Smooth muscle cell of the brain vasculature (primary cell): Measurements from ENCODE around the gene WNT2.
"Not testable (repeated sequence)": the region's sequence is repeated elsewhere in the genome, so short reads cannot be mapped to it uniquely, and the experiment has no call there.

Experiments
- DNase-seq: peaks from one replicate; pipeline ENCODE4 v3.0.0-alpha.2; 2012; ENCODE audit warnings: low read depth, low spot score

The WNT2 gene

DNA sequence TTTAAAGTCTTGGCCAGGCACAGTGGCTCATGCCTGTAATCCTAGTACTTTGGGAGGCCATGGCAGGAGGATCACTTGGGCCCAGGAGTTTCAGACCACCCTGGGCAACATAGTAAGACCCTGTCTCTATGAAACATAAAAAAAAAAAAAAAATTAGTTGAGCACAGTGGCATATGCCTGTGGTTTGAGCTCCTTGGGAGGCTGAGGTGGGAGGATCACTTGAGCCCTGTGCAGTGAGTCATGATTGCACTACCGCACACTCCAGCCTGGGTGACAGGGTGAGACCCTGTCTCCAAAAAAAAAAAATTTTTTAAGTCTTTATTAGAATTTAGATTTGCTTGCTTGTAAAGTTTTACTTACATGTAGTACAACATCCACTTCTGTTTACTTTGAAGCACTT, 14.0 kb downstream of the WNT2 start:
- no peak for DNase-seq

DNA sequence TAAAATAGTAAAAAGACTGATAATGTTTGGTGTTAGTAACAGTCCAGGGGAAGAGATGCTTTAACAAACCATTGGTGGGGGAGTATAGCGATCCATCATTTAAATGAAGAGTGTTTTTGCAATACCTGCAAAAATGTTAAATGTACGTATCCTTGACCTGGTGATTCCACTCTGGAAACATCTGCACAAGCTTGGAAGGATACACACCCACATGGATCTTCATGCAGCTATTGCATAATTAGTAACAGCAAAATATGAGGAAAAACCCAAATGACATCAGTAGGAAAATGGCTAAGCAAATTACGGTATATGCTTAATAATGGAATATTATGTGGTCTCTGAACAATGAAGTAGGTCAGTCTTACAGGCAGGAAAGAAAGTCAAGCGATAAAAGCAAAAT, 20.5 kb downstream of the WNT2 start:
- DNase-seq = no peak

DNA sequence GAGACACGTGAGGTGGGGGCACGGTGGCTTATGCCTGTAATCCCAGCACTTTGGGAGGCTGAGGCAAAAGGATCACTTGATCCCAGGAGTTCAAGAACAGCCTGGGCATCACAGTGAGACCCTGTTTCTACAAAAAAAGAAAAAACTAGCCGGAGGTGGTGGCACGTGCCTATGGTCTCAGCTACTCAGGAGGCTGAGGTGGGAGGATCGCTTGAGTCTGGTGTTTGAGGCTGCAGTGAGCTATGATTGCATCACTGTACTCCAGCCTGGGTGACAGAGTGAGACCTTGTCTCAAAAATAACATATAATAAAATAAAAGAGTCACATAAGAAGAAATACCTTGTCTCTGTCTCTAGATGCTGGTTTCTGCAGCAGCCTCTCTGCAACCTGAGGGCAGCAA, 22.4 kb downstream of the WNT2 start:
- not testable (repeated sequence) for DNase-seq

DNA sequence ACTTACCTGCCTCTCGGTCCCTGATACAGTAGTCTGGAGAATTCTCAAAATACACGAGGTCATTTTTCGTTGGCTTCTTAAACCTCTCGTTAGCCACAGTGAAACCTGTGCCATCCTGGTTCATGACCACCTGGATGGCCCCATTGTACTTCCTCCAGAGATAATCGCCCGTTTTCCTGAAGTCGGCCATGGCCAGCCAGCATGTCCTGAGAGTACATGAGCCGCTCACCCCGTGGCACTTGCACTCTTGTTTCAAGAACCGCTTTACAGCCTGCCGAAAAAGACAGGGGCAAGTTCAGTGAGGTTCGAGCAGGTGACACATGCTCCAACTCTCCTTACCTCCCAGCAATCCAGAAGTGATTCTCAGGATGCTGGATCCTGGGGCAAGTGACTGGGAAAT, 25.3 kb downstream of the WNT2 start:
- no peak for DNase-seq

DNA sequence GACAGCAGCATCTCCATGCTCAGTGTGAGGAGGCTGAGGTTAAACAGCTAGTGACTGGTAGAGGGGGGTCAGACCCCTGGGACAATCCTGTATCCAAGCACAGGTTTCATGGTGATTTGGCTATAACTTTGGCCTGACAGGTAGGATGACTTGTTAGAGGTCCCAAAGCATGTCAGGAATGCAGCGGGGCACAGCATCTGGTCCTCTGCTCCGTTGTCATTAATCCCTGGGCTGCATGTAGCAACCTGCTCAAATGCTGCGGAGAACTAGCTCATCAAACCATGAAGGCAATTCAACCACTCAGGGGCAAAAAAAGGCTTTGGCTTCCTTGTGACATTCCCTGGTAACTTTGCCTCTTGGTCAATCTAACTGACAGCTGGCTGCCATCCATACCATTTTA, 26.8 kb downstream of the WNT2 start:
- DNase-seq = no peak

DNA sequence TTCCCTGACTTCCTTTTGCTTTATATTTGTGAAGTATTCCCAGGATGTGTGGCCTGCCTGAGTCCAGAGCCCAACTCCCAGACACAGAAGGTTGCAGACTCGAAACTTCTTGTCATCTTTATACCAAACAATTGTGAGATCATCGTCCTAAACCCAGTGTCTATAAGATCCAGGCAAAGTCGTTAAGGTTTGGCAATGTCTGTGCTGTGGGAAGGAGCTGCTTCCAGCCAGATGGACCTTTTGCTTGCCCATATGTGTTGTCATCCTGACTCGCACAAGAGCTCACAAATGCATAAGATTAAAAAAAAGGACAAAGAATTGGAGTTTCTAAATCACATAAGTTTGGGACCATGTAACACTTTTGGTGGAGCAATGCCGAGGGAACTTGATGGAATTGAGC, 37.0 kb downstream of the WNT2 start:
- no peak for DNase-seq

DNA sequence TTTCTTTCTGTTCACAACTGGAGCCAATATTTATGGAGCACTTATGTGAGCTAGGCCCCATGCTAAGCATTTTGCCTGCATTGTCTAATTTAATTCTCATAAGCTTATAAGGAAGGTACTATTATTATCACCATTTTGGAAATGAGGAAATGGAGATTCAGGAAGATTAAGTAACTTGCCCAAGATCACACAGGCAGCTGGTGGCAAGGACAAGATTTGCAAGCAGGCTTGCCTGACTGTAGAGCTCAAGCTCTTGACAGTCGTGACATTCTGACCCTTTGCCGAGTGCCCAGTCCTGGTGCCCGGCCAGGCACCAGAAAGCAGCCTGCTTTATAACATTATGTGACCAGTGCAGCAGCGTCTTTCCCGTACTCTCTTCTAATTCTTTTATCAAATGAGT, 38.2 kb downstream of the WNT2 start:
- no peak for DNase-seq

DNA sequence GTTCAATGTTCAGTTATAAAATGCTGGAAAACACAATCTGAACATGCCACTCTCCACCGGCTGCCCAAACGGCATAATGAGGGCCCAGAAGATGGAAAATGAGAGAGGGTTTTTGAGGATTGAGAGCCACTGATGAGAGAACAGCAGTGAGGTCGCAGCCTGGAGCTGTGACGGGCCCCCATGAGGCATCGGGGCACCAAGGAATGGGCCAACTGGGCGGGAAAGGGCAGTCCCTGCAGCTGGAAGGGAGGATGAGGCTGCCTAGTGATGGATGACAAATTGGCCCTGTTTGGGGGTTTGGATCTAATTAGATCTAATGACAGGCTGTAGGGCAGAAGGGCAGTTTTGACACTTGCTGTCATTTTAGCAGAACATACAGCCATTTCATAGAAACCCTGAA, 39.1 kb downstream of the WNT2 start:
- DNase-seq = no peak

DNA sequence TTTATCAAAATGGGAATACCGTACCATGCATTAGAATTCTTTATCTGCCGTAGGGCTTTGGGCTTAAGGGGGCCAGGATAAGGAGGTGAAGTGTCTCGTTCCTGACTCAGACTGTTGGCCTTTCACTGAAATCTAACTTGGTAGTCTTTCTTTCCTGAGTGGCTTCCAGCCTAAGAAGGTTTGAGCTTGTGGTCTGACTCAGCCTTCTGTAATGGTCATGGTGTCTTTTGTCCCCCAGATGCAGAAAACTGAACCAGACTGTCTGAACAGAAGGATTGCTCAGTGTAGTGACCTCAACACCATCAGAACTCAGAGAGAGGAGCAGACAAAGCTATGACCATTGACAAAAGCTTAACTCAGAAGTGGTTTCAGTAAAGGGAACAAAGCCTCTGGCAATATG, 39.5 kb downstream of the WNT2 start:
- DNase-seq = no peak

DNA sequence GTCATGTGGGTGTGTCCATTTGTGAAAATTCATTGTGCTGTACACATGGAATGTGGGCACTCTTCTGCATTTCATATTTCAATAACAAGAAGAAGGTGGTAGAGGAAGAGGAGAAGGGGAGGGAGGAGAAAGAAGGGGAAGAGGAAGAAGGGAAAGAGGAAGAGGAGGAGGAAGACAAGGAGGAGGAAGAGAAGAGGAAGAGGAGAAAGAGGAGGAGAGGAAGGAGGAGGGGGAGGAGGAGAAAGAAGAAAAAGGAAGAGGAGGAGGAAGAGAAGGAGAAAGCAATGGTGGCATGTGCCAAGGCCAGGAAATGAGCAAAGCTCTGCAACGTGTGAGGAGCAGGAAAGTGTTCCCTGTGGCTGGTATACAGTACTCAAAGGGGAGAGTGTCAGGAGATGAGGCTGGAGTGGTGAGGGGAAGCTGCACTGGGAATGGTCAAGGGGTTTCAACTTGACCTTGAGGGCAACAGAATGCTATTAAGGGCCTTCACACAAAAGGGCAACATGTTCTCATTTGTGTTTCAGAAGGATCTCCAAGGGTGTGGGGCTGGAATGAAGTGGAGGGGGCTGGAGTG, 40.5 kb downstream of the WNT2 start:
- no peak for DNase-seq

DNA sequence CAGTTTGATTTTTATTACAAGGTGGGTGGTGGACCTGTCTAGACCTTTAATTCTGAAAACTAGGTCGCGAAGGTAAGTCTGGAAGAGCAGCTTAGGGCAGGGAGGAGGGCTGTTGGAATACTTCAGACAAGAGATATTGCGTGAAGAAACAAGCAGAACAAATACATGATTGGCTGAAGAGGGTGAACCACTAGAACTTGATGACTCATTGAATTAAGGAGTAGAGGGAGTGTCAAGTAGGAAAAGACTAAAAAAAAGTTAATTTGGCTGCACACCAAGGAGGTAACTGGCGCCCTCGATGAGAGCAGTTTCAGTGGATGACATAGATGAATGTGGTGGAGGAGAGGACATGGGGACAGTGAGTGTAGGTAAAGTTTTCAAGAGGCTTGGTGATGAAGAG, 41.3 kb downstream of the WNT2 start:
- DNase-seq = no peak

DNA sequence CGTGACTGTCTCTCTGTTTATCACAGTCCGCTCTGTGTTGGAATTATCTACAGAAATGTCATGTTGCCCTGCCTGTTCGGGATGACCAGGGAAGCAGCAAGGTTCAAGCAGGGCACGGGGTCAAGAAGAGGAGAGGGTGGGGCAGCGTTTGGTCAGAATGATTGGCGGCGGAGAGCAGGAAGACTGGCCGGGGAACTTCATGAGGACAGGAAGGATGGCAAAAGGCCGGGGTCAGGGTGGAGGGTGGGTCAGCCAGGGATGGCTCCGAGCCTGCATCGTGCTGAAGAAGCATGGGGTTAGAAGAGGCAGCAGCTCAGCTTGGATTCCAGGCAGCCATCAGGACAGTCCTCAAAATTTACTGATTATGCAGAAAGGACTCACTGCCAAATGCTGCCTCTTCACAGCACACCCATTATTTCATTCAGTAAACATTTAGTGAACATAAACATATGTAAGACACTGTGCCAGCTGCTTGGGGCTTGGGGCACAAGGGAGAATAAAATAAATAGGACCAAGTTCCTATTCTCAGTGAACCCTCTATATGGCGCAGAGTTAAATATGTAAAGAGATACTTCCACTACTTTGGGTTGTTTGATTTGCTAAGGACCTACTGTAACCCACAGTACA, 42.8 kb downstream of the WNT2 start:
- DNase-seq = no peak

DNA sequence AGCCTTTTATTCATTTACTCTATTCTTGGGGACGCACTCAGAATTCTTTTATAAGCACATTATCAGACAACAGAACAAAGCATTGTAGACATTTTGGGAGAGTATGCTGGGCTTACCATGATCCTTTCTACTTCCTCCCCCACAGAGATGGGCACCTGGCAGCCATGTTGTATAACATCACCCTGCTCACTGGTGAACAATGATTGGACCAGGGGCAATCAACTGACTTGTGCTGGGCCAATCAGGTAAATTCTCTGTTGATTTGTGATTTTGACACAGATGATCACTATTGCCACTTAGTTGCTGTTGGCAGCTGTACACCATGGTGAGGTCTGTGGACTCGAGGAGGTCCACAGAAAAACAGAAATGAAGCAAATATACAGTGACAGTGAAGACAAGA, 43.7 kb downstream of the WNT2 start:
- DNase-seq = no peak

DNA sequence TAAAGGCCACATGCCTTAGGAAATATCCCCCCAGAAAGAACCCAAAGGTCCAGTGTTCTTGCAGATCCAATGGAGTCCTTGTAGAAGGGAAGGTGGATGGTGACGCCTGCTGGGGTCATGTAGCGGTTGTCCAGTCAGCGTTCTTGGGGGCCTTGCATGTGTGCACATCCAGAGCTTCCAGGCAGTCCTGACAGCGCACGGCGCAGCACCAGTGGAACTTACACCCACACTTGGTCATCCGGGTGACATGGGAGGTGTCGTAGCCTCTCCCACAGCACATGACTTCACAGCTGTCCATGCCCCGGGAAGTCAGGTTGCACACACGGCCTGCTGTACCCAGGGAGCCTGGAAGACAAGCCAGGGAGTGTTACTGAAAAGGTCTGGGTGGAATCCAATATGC, 44.8 kb downstream of the WNT2 start:
- no peak for DNase-seq

DNA sequence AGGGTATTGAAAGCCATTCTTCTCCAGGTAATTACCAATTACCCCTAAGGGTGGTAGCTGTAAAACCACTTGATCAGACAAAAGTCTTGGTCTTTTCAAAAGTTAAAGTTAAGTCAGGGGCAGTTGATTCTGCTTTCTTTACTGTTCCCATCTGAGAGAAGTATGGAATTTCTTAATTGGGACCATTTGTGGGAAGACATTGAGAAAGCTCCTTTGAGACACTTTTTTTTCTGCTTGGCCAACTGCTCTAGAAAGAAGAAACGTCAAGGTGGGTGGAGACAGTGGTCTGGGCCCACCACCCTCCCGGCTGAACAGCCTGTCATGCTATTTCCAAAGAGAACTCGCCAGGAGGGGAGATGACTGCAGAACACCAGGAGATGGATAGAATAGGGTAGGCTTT, 45.3 kb downstream of the WNT2 start:
- no peak for DNase-seq

DNA sequence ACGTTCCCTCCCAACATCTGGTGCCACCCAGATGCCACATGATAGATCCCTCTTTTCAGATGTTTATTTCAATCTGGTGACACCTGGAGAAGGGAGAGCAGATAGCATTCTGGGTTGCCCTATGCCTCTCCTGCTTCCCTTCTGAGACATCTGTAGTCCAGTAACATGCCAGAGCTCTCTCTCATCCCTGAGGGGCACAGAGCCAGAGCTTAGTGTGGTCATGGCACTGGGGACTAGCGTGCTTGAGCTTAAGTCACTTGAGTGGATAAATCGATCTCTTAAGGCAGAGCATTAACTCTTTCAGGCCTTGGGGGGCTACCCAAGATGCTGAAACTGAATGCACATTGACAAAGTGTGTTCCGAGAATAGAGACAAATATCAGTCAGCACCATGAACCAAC, 47.9 kb downstream of the WNT2 start:
- no peak for DNase-seq

DNA sequence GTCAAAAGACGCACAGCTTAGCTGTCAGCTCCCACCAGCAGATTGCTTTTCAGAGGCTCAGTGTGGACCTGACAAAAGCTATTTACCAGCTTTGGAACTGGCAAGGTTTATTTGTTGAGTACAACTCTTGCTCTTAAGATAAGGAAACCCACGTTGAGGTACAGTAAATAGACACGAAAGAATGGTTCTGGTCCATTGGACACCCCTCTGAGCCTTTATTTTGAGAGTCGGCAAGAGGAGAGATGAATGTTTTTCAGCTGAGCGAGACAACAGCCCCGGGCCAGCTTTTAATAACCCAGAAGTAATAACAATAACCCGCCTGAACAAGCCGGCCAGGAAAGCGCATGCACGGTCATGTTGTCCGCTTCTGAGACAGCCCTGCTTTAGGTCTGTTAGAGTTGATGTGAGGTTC, 49.0 kb downstream of the WNT2 start:
- DNase-seq = no peak

DNA sequence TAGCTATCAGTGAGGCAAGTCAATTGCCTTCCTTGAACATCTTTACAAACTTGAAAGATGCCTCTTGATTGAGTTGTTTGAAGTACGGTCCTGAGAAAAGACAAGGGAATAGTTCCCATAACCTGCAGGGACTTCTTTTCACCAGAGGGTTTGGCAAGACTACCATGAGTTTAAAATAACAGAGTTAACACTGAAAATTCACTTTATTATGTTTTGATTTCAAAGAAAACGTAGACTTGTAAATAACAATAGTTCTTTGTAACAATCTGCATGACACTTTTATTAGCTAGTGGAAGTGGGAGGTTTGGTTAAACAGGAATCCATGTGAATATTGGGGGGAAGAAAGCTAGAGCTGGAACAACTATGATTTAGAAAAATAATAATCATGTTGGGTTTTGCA, 49.5 kb downstream of the WNT2 start:
- no peak for DNase-seq

DNA sequence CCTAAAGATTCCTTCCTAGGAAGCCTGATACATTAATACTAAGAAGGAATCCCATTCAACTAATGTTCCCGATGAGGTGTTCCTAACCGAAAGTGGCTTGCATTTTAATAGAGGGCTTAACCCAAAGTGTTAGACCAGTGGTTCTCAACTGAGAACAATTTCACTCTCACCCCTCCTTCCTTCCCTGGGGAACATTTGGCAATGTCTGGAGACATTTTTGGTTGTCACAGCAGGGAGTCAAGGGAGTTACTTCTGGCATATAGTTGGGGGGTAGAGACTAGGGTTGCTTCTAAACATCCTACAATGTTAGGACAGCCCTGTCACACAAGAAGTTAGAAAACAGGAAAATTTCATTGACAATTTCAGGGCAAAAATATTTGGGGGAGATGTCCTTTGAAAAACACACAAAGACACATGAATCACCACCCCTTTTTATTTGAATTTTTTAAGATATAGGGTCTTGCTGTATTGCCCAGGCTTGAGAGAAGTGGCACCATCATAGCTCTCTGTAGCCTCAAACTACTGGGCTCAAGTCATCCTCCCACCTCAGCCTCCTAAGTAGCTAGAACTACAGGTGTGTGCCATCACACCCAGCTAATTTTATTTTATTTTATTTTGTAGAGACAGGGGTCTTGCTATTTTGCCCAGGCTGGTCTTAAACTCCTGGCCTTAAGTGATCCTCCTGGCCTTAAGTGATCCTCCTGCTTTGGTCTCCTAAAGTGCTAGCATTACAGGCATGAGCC, 50.7 kb downstream of the WNT2 start:
- no peak for DNase-seq

DNA sequence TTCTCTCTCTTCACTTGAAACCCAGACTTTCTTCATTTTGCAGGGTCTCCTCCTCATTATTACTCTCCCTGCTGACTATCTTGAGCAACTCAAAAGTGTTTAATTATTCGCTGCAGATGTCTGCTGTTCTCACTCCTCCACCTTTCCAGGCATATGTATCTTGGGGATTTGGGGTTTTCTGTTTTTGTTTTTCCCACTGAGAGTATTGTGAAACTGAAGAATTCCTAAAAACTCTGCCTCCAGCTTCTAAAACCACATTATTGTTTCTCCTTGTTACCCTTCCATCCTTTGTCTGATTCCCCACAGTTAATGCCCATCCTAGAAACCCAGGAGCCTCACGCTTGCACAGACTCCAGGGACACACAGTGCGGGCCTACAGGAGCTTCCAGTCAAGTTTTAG, 51.3 kb downstream of the WNT2 start:
- no peak for DNase-seq

DNA sequence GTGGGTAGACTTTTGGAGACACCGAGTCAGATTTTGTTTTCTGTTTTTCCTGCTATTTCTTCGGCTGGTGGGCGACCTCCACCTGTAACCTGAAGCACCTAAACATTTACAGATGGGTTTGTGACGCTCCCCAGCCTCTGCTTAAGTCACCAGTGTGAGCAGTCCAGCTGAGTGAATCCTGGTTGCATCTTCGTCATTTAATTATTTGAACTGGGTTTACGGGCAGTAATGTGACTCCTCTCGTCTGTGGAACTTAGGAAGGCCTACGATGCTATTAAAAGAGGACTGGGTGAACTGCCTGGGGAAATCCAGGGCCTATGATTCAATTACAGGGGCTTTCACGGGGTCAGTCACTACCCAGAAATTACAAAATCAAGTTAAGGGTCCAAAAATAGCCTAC, 52.5 kb downstream of the WNT2 start:
- DNase-seq = no peak

DNA sequence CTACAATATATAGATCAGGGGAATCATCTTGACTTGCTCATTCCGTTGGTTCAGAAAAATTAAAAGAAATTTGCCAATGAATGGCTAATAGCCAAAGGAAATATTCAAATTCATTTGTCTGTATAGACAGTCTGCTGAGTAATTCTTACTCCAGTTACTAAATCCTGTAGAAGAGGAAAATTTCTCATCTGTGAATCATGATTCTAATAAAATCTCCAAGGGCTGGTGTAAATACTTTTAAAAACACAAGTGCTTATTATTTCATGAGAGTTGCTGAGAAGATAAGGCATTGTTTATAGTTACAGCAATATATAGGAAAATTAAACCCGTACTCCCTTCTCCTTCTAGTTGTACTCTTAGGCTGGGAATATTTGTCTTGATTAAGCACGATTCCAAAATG, 53.0 kb downstream of the WNT2 start:
- DNase-seq = no peak

DNA sequence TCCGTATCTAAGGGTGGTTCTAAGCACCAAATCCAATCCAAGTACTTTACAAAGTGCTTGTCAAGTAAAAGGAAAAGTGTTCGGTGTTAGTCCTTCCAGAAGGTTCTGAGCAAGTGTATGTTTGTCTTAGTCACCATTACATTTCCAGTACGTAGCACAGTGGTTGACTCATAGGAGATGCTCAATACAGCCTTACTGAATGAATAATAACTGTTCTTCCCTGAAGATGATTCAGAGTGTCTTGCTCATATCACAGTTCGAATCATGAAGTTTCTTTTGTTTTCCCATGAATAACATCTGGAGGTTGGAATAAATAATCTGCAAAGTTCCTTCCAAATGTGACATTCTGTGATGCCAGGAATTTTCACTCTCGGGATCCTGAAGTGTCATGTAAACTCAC, 53.4 kb downstream of the WNT2 start:
- no peak for DNase-seq
